Renal cortex interstitium (tissue), 11 donors: ENCODE measurements around the gene RNF167. TPM values are rescaled to one million over a fixed set of nuclear protein-coding genes. Genes with fewer than 3 reads are reported as not detected.

Experiments used
- DNase-seq, 11 donors: peaks; one replicate each; pipeline ENCODE4 v3.0.0-alpha.2; 2013; ENCODE audit warnings: low read depth in 9 of 11, low spot score in 4 of 11; ENCODE audit errors: extremely low read depth in 1 of 11
- polyA plus RNA-seq, 3 donors: library from polyadenylated mRNA; unstranded; fragments of 120-200 nt; gene quantifications; one replicate each; pipeline ENCODE4 v1.2.1, GENCODE V29; 2013; ENCODE audit not compliant: insufficient read length in 3 of 3

RNF167 gene
- polyA plus RNA-seq, 3 donors = 125 to 146 (median 134) TPM

GRCh38 chr17:4967539-4968485 lies 27.7 kb downstream of the RNF167 start, which contains the start of gene SPAG7:
Gene SPAG7 (minus strand): TSS chr17:4967817. CDS start chr17:4967804, 13 bp downstream.
- DNase-seq = peak; percentile 94 to 100 (median 96)

- no peak for DNase-seq
These were observed 28.5 kb downstream of the RNF167 start for GRCh38 chr17:4968486-4969046.

- DNase-seq = no peak
These were observed 29.0 kb downstream of the RNF167 start for GRCh38 chr17:4969047-4969550.

GRCh38 chr17:4969551-4970173 lies 29.6 kb downstream of the RNF167 start:
- no peak for DNase-seq

- DNase-seq = no peak
These were observed 30.2 kb downstream of the RNF167 start for GRCh38 chr17:4970273-4970672.

- no peak for DNase-seq
These were observed 31.8 kb downstream of the RNF167 start for GRCh38 chr17:4971826-4972225.

GRCh38 chr17:4972322-4972721 lies 32.3 kb downstream of the RNF167 start:
- no peak for DNase-seq

- DNase-seq = no peak
These were observed 32.7 kb downstream of the RNF167 start for GRCh38 chr17:4972752-4973151.

GRCh38 chr17:4973256-4974114 lies 33.4 kb downstream of the RNF167 start:
- DNase-seq = no peak

- no peak for DNase-seq
These were observed 34.1 kb downstream of the RNF167 start for GRCh38 chr17:4974115-4974670.

GRCh38 chr17:4978726-4979125 lies 38.7 kb downstream of the RNF167 start:
- no peak for DNase-seq

- peak in 6 of 11 donors; percentile 62 to 72 (median 68) for DNase-seq
These were observed 40.7 kb downstream of the RNF167 start for GRCh38 chr17:4980644-4981216.

GRCh38 chr17:4982305-4982704 lies 42.2 kb downstream of the RNF167 start:
- DNase-seq = no peak

- DNase-seq = no peak
These were observed 46.3 kb downstream of the RNF167 start for GRCh38 chr17:4986403-4986802.

GRCh38 chr17:4986951-4987766 lies 47.1 kb downstream of the RNF167 start, which contains the start of gene CAMTA2:
Gene CAMTA2 (minus strand): TSS chr17:4987675. CDS start chr17:4986222, 1,453 bp downstream.
- peak in 6 of 11 donors; percentile 58 to 78 (median 72) for DNase-seq

- DNase-seq = no peak
These were observed 47.9 kb downstream of the RNF167 start for GRCh38 chr17:4987767-4988567.
